Activated T-cell treated with anti-CD3 and anti-CD28 coated beads, Interleukin-2, amount 50 U/mL, for 4 hours (primary cell): ENCODE data around the gene MSANTD2. TPM values are rescaled to one million over a fixed set of nuclear protein-coding genes. Genes with fewer than 3 reads are reported as not detected.
"Not testable (repeated sequence)": the region's sequence is repeated elsewhere in the genome, so short reads cannot be mapped to it uniquely, and the experiment has no call there.

ENCODE experiments used
- ATAC-seq, 2 donors: fragments of 200-7000 bp; cut with Tn5 transposase; one replicate each; pipeline ENCODE4 v1.10.0; 2021
- DNase-seq: peaks from one replicate; pipeline ENCODE4 v3.0.0-alpha.2; 2020
- H3K27me3 Mint-ChIP-seq: one replicate; pipeline ENCODE4 v1.8.0; 2021; ENCODE audit warnings: low read depth, mixed read lengths
- H3K36me3 Mint-ChIP-seq: one replicate; pipeline ENCODE4 v1.8.0; 2022; ENCODE audit warnings: mixed read lengths; ENCODE audit not compliant: insufficient read depth
- H3K4me1 Mint-ChIP-seq: one replicate; pipeline ENCODE4 v1.8.0; 2021; ENCODE audit warnings: low read depth, mixed read lengths
- H3K4me3 Mint-ChIP-seq: one replicate; pipeline ENCODE4 v1.8.0; 2021; ENCODE audit warnings: mild to moderate bottlenecking, moderate library complexity, mixed read lengths
- H3K9me3 Mint-ChIP-seq: one replicate; pipeline ENCODE4 v1.8.0; 2021; ENCODE audit warnings: mixed read lengths
- total RNA-seq, 3 donors: library from RNA; stranded (reverse); gene quantifications; one replicate each; pipeline ENCODE4 v1.2.1, GENCODE V29; 2021

MSANTD2 gene
- total RNA-seq, 3 donors from 2014 or later = 9.0 to 10.2 (median 9.2) TPM

- H3K36me3 Mint-ChIP-seq = peaks cover 24% of the 10 kb centered on the region
- not testable (repeated sequence) for ATAC-seq, H3K4me1 Mint-ChIP-seq, H3K4me3 Mint-ChIP-seq, DNase-seq, H3K9me3 Mint-ChIP-seq, H3K27me3 Mint-ChIP-seq
These were observed 29.2 kb downstream of the MSANTD2 start for GRCh38 chr11:124770959-124771358.

- no peaks in the 10 kb centered on the region for H3K9me3 Mint-ChIP-seq
- no peaks in the 10 kb centered on the region for H3K27me3 Mint-ChIP-seq
- no peaks in the 10 kb centered on the region for H3K4me1 Mint-ChIP-seq
- ATAC-seq (no peak), DNase-seq (no peak)
- H3K36me3 Mint-ChIP-seq = peaks cover 23% of the 10 kb centered on the region
- no peak overlapping the region for H3K4me3 Mint-ChIP-seq
These were observed 30.1 kb downstream of the MSANTD2 start for GRCh38 chr11:124769806-124770774.

GRCh38 chr11:124768914-124769313, 31.3 kb downstream of the MSANTD2 start:
- no peak for DNase-seq
- Mint-ChIP-seq H3K27me3 (no peaks in the 10 kb centered on the region), H3K9me3 (no peaks in the 10 kb centered on the region), H3K36me3 (peaks cover 20% of the 10 kb centered on the region), H3K4me1 (no peaks in the 10 kb centered on the region), H3K4me3 (no peak overlapping the region)
- ATAC-seq = no peak

GRCh38 chr11:124766156-124766555, 34.0 kb downstream of the MSANTD2 start:
- Mint-ChIP-seq H3K4me1 (peaks cover 11% of the 10 kb centered on the region), H3K27me3 (peaks cover 8% of the 10 kb centered on the region), H3K36me3 (peaks cover 9% of the 10 kb centered on the region), H3K4me3 (no peak overlapping the region), H3K9me3 (no peaks in the 10 kb centered on the region)
- ATAC-seq = no peak
- no peak for DNase-seq

GRCh38 chr11:124763156-124763947, 36.9 kb downstream of the MSANTD2 start:
- Mint-ChIP-seq H3K27me3 (peaks cover 31% of the 10 kb centered on the region), H3K4me3 (peak overlapping the region; percentile 94), H3K4me1 (peaks cover 30% of the 10 kb centered on the region), H3K36me3 (peaks cover 7% of the 10 kb centered on the region), H3K9me3 (no peaks in the 10 kb centered on the region)
- DNase-seq (peak; percentile 86), ATAC-seq (peak; percentile 42 to 49)

GRCh38 chr11:124762624-124763155, 37.5 kb downstream of the MSANTD2 start:
- Mint-ChIP-seq H3K4me1 (peaks cover 33% of the 10 kb centered on the region), H3K36me3 (peaks cover 7% of the 10 kb centered on the region), H3K9me3 (no peaks in the 10 kb centered on the region), H3K4me3 (peak overlapping the region; percentile 94), H3K27me3 (peaks cover 37% of the 10 kb centered on the region)
- no peak for DNase-seq
- ATAC-seq = peak; percentile 36 to 37

GRCh38 chr11:124762105-124762623, 38.0 kb downstream of the MSANTD2 start, which contains the start of gene ESAM:
Gene ESAM (minus strand): TSS chr11:124762290. CDS start chr11:124762154, 136 bp downstream.
- peak; percentile 73 to 79 for ATAC-seq
- peaks cover 33% of the 10 kb centered on the region for H3K4me1 Mint-ChIP-seq
- H3K27me3 Mint-ChIP-seq = peaks cover 41% of the 10 kb centered on the region
- peak within 1 kb of the TSS; percentile 94 for H3K4me3 Mint-ChIP-seq
- H3K9me3 Mint-ChIP-seq = no peaks in the 10 kb centered on the region
- peak; percentile 63 for DNase-seq
- peaks cover 7% of the 10 kb centered on the region for H3K36me3 Mint-ChIP-seq

GRCh38 chr11:124761301-124762104, 38.7 kb downstream of the MSANTD2 start:
- DNase-seq (no peak), ATAC-seq (no peak)
- peaks cover 33% of the 10 kb centered on the region for H3K4me1 Mint-ChIP-seq
- no peaks in the 10 kb centered on the region for H3K9me3 Mint-ChIP-seq
- peaks cover 5% of the 10 kb centered on the region for H3K36me3 Mint-ChIP-seq
- H3K27me3 Mint-ChIP-seq = peaks cover 45% of the 10 kb centered on the region
- peak overlapping the region; percentile 76 for H3K4me3 Mint-ChIP-seq

GRCh38 chr11:124760806-124761205, 39.4 kb downstream of the MSANTD2 start:
- Mint-ChIP-seq H3K4me1 (peaks cover 33% of the 10 kb centered on the region), H3K27me3 (peaks cover 49% of the 10 kb centered on the region), H3K36me3 (peaks cover 2% of the 10 kb centered on the region), H3K9me3 (no peaks in the 10 kb centered on the region), H3K4me3 (peak overlapping the region; percentile 31)
- DNase-seq (no peak), ATAC-seq (no peak)

GRCh38 chr11:124760205-124760652, 40.0 kb downstream of the MSANTD2 start:
- Mint-ChIP-seq H3K4me1 (peaks cover 33% of the 10 kb centered on the region), H3K9me3 (no peaks in the 10 kb centered on the region), H3K27me3 (peaks cover 49% of the 10 kb centered on the region), H3K36me3 (peaks cover 2% of the 10 kb centered on the region), H3K4me3 (no peak overlapping the region)
- DNase-seq (no peak), ATAC-seq (no peak)

- no peaks in the 10 kb centered on the region for H3K9me3 Mint-ChIP-seq
- H3K36me3 Mint-ChIP-seq = peaks cover 2% of the 10 kb centered on the region
- peaks cover 33% of the 10 kb centered on the region for H3K4me1 Mint-ChIP-seq
- DNase-seq (no peak), ATAC-seq (no peak)
- H3K27me3 Mint-ChIP-seq = peaks cover 50% of the 10 kb centered on the region
- peak overlapping the region; percentile 16 for H3K4me3 Mint-ChIP-seq
These were observed 40.7 kb downstream of the MSANTD2 start for GRCh38 chr11:124759266-124760204.

GRCh38 chr11:124758355-124759265, 41.6 kb downstream of the MSANTD2 start:
- Mint-ChIP-seq H3K9me3 (no peaks in the 10 kb centered on the region), H3K4me3 (peak overlapping the region; percentile 31), H3K4me1 (peaks cover 33% of the 10 kb centered on the region), H3K27me3 (peaks cover 51% of the 10 kb centered on the region), H3K36me3 (peaks cover 2% of the 10 kb centered on the region)
- DNase-seq = peak; percentile 55
- ATAC-seq = peak; percentile 60 to 73
